ENCODE results near the gene PARP12.

DNA sequence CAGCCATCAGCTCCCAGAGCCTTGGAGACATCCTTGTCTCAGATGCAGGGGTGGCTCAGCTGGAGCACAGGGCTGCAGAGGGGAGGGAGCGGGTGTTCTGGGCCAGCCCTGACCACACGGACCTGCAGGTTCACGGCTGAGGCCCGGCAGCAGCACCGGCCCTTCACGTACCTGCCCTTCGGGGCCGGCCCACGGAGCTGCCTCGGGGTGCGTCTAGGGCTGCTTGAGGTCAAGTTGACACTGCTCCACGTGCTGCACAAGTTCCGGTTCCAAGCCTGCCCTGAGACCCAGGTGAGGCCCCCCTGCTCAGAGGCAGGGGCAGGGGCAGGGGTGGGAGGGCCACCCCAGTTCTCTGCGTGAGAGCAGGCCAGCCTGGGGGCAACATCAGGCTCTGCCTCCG, 45.2 kb downstream of the PARP12 start:
- TF ChIP-seq POLR2AphosphoS5 (IDR thresholded peaks at IDR 0.05) = no peak
- TF ChIP-seq, protein P1, sequence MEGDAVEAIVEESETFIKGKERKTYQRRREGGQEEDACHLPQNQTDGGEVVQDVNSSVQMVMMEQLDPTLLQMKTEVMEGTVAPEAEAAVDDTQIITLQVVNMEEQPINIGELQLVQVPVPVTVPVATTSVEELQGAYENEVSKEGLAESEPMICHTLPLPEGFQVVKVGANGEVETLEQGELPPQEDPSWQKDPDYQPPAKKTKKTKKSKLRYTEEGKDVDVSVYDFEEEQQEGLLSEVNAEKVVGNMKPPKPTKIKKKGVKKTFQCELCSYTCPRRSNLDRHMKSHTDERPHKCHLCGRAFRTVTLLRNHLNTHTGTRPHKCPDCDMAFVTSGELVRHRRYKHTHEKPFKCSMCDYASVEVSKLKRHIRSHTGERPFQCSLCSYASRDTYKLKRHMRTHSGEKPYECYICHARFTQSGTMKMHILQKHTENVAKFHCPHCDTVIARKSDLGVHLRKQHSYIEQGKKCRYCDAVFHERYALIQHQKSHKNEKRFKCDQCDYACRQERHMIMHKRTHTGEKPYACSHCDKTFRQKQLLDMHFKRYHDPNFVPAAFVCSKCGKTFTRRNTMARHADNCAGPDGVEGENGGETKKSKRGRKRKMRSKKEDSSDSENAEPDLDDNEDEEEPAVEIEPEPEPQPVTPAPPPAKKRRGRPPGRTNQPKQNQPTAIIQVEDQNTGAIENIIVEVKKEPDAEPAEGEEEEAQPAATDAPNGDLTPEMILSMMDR (IDR thresholded peaks at IDR 0.05) = no peak
- no peak for TF ChIP-seq EP300 (IDR thresholded peaks at IDR 0.05)
- TF ChIP-seq POLR2A (IDR thresholded peaks at IDR 0.05) = no peak
